Measurements from ENCODE around the gene CPSF4.
"Not testable (repeated sequence)": the region's sequence is repeated elsewhere in the genome, so short reads cannot be mapped to it uniquely, and the experiment has no call there.

CPSF4 gene

DNA sequence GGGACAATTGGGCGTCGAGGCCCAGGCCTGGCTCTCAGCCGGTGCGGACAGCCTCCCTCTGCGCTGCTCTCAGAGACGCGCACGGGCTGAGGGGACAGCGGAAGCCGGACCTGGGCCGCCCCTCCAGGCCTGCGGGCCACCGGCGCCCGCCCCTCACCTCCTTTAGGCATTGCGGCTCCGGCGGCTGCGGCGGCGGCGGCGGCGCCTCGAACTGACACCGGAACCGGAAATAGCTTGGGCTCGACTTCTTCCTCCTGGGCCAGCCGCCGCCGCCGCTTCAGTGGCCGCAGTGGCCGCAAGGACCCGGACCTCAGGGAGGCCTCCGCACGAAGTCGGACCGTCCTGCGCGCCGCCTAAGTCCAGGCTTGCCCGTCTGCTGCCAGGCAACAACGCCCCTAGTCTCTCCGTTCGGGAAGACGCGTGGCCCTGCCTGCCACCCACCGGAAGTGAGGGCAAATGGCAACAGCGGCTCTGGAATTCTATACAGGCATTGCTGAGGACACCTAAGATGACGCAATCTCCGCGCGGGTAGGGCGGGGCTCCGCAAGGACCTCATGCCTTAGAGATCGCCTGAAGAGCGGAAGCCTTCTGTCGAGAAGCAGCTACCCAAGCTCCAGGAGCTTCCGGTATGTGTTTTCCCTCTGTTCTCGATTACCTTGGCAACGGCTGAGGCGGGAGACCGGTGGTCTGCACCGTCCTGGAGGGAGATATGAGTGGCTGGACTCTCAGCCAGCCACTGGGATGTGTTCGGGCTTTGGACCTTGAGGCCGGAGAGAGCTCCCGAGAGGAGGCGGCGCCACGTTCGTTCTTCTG, 30.2 kb upstream of the CPSF4 start, which contains the start of the genes BUD31 and PDAP1:
BUD31 (plus strand) TSS at position 591 of the 813 bp plus-strand sequence. CDS start 2,124 bp downstream, outside the sequence.
PDAP1 (minus strand) TSS at position 219 of the 813 bp plus-strand sequence; CDS start at position 170, 49 bp downstream.
- peak; percentile 94 for DNase-seq

- no peak for DNase-seq
Measured at GRCh38 chr7:99409192-99409572, 29.6 kb upstream of the CPSF4 start.

GRCh38 chr7:99409806-99410205, 28.9 kb upstream of the CPSF4 start:
- no peak for DNase-seq

GRCh38 chr7:99410635-99411034, 28.1 kb upstream of the CPSF4 start:
- DNase-seq, result no peak

DNA sequence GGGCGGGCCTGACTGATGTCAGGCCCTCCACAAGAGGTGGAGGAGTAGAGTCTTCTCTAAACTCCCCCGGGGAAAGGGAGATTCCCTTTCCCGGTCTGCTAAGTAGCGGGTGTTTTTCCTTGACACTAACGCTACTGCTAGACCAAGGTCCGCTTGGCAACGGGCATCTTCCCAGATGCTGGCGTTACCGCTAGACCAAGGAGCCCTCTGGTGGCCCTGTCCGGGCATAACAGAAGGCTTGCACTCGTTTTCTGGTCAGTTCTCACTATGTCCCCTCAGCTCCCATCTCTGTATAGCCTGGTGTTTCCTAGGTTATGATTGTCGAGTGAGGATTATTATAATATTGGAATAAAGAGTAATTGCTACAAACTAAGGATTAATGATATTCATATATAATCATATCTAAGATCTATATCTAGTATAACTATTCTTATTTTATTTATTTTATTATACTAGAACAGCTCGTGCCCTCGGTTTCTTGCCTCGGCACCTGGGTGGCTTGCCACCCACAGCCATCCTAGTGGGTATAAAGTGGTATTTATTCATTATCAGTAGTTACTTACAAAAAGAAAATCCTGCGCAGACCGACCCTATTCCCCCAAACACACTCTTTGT, 23.1 kb upstream of the CPSF4 start:
- not testable (repeated sequence) for DNase-seq

DNA sequence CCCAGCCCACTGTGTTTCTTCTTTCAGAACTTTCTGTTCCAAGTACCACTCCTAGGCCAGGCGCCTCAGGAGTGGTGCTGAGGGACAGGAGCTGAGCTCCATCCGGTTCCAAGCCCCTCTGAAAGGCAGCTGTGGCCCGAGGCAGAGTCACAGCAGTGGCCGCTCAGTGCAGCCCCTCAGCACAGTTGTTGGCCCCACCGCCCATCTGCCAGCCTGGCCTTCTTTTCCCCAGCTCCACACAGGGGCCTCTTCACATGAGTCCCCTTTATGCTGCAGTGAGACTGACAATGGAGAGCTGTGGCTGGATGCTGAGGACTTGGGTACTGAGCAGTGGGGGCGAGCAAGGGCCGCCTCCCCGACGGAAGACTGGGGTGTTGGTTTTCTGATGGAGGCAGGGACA, 20.5 kb upstream of the CPSF4 start:
- no peak for DNase-seq

DNA sequence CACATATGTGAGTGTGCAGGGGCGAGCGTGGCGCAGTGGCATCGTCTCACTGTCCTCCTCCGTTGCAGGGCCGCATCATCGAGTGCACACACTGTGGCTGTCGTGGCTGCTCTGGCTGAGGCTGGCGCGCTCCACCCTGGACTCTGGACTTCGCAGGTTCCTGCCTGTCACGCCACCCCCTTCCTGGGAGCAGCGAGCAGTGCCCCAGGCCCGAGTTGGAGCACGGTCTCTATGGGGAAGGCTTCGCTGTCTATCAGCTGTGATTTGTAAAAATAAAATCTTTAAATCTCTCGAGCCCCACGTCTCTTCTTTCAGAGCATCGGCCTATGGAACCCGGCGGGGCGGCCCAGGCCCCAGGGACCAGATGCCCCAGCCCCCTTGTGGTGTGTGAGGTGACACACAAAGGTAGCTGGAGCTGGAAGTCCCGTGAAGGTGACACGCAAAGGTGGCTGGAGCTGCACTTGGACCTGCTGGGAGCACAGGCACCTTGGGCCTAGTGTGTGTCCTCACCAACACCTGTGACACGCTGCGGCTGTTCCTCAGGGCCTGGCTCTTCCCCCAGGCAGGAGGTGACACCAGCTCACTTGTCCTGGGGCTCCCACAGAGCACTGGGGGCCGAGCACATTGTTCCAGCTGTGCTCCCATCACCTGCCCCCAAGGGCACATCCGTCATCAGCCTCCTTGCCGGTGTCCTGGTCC, 19.3 kb upstream of the CPSF4 start:
- no peak for DNase-seq

GRCh38 chr7:99420213-99420612, 18.5 kb upstream of the CPSF4 start:
- DNase-seq, result no peak

DNA sequence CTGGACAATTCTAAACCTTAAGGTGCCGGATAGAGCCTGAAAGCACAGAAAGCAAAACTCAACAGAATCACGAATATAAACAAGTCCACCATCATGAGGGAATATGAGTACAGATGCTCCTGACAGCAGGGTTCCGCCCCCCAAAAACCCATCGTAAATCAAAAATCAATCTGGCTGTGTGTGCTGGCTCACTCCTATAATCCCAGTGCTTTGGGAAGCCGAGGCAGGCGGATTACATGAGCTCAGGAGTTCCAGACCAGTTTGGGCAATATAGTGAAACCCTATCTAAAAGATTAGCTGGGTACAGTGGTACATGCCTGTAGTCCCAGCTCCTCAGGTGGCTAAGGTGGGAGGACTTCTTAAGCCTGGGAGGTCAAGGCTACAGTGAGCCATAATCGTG, 17.8 kb upstream of the CPSF4 start:
- DNase-seq, result no peak

GRCh38 chr7:99422186-99422585, 16.6 kb upstream of the CPSF4 start:
- DNase-seq, result no peak

- DNase-seq, result no peak
Measured at GRCh38 chr7:99422625-99423024, 16.1 kb upstream of the CPSF4 start.

- DNase-seq, result no peak
Measured at GRCh38 chr7:99424932-99425730, 13.6 kb upstream of the CPSF4 start.

DNA sequence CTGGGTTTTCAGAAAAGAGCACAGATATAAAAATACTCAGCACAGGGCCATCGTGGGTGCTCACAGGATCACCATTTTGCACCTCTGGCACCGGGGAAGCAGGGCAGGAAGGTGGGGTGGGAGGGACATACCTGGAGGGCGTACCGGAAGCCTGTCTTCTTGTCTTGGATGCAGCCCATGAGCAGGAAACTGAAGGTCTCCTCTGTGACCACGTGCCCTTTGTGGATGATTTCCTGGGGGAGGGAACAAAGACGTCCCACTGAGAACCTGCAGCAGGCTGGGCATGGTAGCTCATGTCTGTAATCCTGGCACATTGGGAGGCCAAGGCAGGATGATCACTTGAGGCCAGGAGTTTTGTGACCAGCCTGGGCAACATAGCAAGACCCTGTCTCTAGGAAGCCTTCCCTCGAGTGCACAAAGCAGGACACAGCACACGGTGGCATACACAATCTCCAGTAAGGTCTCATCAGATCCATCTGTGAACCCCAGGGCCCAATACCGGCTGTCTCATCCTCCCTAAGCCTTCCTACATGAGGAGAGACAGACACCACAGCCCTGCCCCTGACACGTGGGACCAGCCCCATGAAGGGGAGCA, 9.7 kb upstream of the CPSF4 start:
- DNase-seq, result no peak

DNA sequence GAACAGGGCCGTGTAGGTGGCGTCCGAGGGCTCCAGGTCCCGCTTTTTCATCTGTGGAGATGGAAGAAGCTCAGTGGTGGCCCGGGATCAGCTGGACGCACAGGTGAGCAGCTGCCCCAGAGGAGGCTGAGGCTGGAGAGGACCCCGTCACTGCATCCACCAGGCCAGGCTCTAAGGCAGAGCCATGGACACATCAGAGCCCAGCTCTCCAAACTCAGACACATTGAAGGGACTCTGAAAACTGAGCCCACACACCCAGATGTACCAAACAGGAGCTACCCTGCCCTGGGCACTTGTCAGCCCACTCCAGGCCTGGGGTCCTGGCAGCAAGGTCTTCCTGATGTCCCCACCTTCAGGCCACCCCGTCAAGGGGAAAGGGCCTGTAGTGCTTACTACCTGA, 9.0 kb upstream of the CPSF4 start:
- DNase-seq, result no peak

GRCh38 chr7:99431756-99432540, 6.8 kb upstream of the CPSF4 start:
- not testable (repeated sequence) for DNase-seq

GRCh38 chr7:99433158-99433557, 5.6 kb upstream of the CPSF4 start:
- DNase-seq, result no peak

DNA sequence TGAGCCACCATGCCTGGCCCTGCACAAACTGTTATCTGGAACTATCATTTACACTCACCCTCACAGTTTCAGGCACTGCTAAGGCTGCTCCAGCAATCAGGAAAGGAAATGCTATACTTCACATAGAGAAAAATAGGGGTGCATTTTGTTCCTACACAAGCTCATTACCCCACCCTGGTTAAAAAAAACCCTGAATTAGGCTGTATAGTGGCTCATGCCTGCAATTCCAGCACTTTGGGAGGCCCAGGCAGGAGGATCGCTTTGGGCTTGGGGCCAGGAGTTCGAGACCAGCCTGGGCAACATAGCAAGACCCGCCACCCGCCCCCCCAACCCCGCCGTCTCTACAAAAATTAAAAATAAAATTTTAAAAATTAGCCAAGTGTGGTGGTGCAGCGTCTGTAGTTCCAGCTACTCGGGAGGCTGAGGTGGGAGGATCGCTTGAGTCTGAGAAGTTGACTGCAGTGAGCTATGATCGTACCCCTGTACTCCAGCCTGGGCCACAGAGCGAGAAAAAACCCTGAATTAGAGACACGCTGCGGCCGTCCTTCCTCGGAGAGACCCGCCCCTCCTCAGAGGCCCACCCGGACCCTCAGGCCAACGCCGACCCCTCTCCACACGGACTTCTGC, 684 bp upstream of the CPSF4 start:
- no peak for DNase-seq

DNA sequence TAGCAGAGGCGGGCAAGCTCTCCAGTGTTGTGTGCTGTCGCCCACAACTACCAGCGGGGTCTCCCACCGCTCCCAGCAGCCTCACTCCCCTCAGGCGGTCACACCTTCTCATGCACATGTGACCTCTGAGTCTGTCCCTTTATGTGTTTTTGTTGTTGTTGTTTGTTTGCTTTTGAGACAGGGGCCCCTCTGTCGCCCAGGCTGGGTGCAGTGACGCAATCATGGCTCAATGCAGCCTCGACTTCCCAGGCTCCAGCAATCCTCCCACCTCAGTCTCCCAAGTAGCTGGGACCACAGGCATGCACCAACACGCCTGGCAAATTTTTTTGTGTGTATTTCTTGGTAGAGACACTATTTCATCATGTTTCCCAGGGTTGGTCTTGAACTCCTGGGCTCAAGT, 1.5 kb downstream of the CPSF4 start:
- DNase-seq, result no peak

- no peak for DNase-seq
Measured at GRCh38 chr7:99446096-99446495, 7.4 kb downstream of the CPSF4 start.

DNA sequence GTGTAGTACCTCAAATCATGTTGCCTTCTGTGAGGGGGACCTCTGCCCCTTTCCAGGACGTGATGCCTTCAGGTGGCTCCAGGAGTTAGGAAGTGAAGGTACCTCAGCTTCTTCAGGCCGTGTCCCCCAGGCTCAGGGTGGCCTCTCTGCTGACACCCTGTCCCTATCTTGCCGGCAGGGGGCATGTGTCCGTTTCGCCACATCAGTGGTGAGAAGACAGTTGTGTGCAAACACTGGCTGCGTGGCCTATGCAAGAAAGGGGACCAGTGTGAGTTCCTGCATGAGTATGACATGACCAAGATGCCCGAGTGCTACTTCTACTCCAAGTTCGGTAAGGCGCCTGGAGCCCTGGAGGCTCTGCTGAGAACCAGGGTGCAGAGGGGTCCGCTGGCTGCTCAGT, 9.2 kb downstream of the CPSF4 start:
- DNase-seq, result no peak

- no peak for DNase-seq
Measured at GRCh38 chr7:99448855-99449254, 10.1 kb downstream of the CPSF4 start.

All from activated CD4-positive, alpha-beta T cell treated with anti-CD3 and anti-CD28 coated beads, Interleukin-2, amount 50 U/mL, for 16 hours (primary cell).